Stimulated activated naive CD8-positive, alpha-beta T cell treated with anti-CD3 and anti-CD28 coated beads, Interleukin-15, Interleukin-2, amounts not matched to agents 100 ng/mL and 50 ng/mL, for 24 hours (primary cell): ENCODE results near the gene NEUROD2.

ENCODE experiments used
- H3K27ac Mint-ChIP-seq: one replicate; pipeline ENCODE4 v1.8.0; 2021; ENCODE audit warnings: mild to moderate bottlenecking, mixed read lengths
- H3K27me3 Mint-ChIP-seq: one replicate; pipeline ENCODE4 v1.8.0; 2021; ENCODE audit warnings: mixed read lengths
- H3K36me3 Mint-ChIP-seq: one replicate; pipeline ENCODE4 v1.8.0; 2021; ENCODE audit warnings: low read depth, mixed read lengths
- H3K4me1 Mint-ChIP-seq: one replicate; pipeline ENCODE4 v1.8.0; 2021; ENCODE audit warnings: low read depth, mixed read lengths
- H3K4me3 Mint-ChIP-seq: one replicate; pipeline ENCODE4 v1.8.0; 2021; ENCODE audit warnings: mild to moderate bottlenecking, mixed read lengths
- H3K9me3 Mint-ChIP-seq: one replicate; pipeline ENCODE4 v1.8.0; 2021; ENCODE audit warnings: mixed read lengths

NEUROD2 gene

DNA sequence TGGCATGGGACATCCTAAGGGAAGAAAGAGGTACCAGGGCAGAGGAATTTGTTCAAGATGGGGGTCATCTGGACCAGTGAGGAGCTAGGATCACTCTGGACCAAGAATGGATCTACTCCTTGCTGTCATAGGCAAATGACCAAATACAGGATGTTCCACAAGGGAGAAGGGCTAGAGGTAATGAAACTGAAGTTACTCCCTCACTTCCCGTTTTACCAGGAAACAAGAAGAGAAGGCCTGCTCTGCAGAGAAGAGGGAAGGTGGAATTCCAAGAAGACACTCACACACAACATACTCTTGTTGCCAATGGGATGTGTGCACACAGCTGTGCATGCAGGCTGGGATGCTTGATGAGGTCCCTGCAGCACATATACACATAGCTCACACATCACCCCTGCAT lies 38.6 kb downstream of the NEUROD2 start:
- peaks cover 4% of the 10 kb centered on the region for H3K27me3 Mint-ChIP-seq
- no peak overlapping the region for H3K27ac Mint-ChIP-seq
- H3K9me3 Mint-ChIP-seq, result peaks cover 4% of the 10 kb centered on the region
- peaks cover 61% of the 10 kb centered on the region for H3K36me3 Mint-ChIP-seq
- H3K4me1 Mint-ChIP-seq, result peaks cover 3% of the 10 kb centered on the region
- H3K4me3 Mint-ChIP-seq, result no peak overlapping the region

DNA sequence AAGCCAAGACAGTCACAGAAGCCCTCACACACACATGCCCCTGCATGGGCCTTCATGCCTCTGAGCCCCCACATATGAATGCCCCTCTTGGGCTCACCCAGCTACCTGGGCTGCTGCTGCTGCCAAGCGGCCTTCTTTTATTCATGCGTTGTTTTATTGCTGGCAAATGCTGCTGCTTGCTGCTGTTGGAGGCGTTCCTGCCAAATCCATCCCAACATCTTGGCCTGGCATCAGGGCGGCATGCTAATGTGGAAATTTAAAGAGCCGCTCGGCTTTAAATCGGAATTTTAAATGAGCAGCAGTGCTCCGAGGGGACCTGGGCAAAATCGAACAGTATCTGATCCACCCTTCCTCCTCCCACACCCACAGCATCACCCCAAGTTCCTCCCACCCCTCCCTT lies 39.0 kb downstream of the NEUROD2 start:
- peaks cover 61% of the 10 kb centered on the region for H3K36me3 Mint-ChIP-seq
- no peak overlapping the region for H3K4me3 Mint-ChIP-seq
- no peaks in the 10 kb centered on the region for H3K4me1 Mint-ChIP-seq
- H3K9me3 Mint-ChIP-seq, result peaks cover 4% of the 10 kb centered on the region
- H3K27me3 Mint-ChIP-seq, result no peaks in the 10 kb centered on the region
- no peak overlapping the region for H3K27ac Mint-ChIP-seq

DNA sequence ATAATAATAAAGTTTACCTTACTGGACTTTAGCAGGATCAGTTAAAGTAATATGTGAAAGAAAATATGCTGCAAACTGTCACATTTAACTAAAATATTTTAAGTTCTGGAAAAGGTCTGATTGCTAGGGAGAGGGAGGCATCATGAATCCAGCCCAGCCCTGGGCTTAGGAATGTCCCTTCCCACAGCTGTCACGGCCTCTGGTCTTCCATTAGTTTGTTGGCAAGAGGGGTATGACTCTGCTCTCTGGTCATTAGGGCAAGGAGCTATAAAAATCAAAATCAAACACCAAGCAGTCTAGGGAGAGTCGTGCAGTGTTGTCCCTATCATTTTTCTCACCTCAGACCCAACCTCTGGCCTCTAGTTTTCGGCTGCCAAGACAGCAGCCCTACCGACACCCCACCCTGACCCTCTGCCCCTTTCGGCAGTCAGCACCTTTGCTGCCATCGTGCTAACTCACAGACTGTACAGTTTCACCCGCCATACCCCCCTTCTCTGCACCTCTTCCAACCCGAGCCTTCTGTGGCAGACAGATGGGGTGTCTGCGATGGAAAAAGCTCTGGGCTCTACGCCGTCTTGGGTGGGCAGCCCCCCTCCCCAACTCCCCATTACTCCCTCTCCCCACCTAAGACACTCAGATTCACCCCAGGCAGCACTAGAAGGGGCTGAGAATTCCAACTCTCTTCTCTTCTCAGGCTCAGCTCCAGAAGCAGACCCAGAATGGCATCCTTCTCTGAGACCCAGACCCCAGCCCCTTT lies 41.4 kb downstream of the NEUROD2 start:
- H3K27me3 Mint-ChIP-seq, result no peaks in the 10 kb centered on the region
- H3K9me3 Mint-ChIP-seq, result peaks cover 3% of the 10 kb centered on the region
- H3K27ac Mint-ChIP-seq, result no peak overlapping the region
- peaks cover 49% of the 10 kb centered on the region for H3K36me3 Mint-ChIP-seq
- H3K4me1 Mint-ChIP-seq, result no peaks in the 10 kb centered on the region
- no peak overlapping the region for H3K4me3 Mint-ChIP-seq

DNA sequence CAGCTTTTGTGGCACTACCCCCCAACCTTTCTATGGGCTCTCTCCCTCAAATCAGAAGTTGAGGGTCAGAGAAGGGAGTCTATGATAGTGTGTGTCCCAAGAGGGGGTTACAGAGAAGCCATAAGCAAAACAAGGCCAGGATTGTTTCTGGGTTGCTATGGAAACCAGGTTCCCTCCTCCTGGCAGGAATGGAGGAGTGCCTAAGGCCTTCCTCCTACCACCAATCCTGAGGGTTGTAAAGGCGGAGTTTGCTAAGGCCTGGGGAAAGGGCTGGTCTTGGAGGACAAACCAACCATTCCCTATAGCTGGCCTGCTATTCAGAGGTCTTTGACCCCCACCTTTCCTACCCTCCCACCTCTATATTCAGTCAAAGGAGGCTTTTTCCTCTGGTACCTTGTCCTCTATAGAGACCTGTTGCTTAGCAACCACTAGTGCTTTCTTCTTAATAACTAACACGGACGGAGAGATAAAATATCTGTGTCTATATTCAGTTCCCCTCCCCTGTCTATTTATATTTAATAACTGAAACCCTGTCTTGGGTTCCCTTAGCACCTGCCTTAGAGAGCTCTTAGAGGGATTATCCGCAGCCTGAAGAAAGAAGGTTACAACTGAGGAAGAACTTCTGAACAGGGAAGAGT lies 43.4 kb downstream of the NEUROD2 start:
- Mint-ChIP-seq H3K4me3 (no peak overlapping the region), H3K36me3 (peaks cover 40% of the 10 kb centered on the region), H3K9me3 (no peaks in the 10 kb centered on the region), H3K4me1 (no peaks in the 10 kb centered on the region), H3K27ac (no peak overlapping the region), H3K27me3 (no peaks in the 10 kb centered on the region)

DNA sequence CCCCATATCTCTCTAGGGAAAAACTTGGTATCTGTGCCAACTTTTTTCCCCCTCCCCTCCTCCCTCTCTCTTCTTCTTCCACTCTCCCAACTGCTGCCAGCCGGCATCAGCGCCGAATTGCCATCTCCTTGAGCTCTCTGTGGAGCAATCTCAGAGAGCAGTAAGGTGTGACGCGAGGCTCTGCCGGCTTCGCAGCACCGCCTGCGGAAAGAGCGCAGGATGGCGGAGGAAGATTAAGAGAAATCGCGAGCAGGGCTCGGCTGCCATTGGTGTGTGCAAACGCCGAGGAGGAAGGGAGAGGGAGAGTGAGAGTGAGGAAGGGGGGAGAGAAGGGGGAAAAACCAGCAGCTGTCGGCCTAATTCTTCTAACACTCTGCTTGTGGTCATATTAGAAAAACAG lies 44.2 kb downstream of the NEUROD2 start:
- H3K27ac Mint-ChIP-seq, result no peak overlapping the region
- no peaks in the 10 kb centered on the region for H3K27me3 Mint-ChIP-seq
- no peak overlapping the region for H3K4me3 Mint-ChIP-seq
- no peaks in the 10 kb centered on the region for H3K9me3 Mint-ChIP-seq
- no peaks in the 10 kb centered on the region for H3K4me1 Mint-ChIP-seq
- H3K36me3 Mint-ChIP-seq, result peaks cover 33% of the 10 kb centered on the region

DNA sequence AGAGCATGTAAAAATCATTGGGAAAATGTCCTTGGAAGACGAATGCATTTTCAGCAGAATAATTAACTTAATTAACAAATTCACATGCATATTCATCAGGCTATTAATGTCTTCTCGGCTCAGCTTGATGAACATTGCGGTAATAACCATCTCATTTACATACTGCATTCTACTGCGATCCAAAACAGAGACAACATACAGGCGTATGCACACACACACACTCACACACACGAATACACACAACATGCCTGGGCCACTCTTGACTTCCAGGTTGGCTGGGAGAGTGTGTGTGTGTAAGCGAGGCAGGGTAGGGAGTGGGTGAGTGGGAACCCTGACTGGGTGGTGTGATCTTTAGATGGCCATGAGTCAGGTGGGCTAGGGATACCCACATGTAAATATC lies 44.7 kb downstream of the NEUROD2 start:
- Mint-ChIP-seq H3K27ac (no peak overlapping the region), H3K4me1 (no peaks in the 10 kb centered on the region), H3K27me3 (no peaks in the 10 kb centered on the region), H3K4me3 (no peak overlapping the region), H3K9me3 (no peaks in the 10 kb centered on the region), H3K36me3 (peaks cover 28% of the 10 kb centered on the region)

DNA sequence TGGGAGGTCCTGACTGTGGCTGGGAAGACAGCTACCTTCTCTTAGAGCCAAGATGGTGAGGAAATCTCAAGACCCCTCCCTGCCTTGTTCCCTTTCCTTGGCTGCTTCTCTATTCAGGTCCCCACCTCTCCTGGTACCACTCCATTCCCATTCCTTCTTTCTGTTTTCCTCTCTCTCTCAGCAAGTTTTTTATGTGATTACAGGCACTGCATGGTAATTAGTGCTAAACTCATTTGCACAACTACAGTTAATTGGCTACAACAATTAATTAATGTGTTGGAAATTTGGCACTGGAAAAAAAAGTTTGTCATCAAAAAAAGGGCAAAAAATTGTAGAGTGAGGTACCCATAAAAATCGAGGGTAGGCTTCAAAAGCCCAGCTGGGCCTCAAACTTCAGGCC lies 45.3 kb downstream of the NEUROD2 start:
- Mint-ChIP-seq H3K36me3 (peaks cover 32% of the 10 kb centered on the region), H3K27me3 (no peaks in the 10 kb centered on the region), H3K9me3 (no peaks in the 10 kb centered on the region), H3K4me1 (no peaks in the 10 kb centered on the region), H3K27ac (no peak overlapping the region), H3K4me3 (no peak overlapping the region)

DNA sequence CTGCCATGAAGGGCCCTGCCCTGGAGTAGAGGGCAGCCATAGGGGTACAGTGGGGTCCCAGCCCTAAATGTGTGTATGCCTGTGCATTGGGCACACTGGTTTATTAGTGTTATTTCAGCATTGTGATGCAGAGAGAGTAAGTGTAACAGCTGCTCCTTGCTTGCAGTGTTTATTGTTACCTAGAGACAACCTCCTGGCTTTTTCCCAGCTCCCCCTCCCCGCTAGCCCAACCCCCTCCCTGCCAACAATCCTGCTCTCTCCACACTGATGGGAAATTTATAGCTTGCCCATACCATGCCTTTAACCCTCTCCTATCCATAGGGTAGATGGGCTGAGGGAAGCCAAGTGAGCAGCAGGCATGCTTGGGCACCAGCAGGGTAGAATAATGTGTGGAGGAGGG lies 51.3 kb downstream of the NEUROD2 start:
- Mint-ChIP-seq H3K4me3 (no peak overlapping the region), H3K4me1 (no peaks in the 10 kb centered on the region), H3K36me3 (peaks cover 26% of the 10 kb centered on the region), H3K27me3 (no peaks in the 10 kb centered on the region), H3K9me3 (no peaks in the 10 kb centered on the region), H3K27ac (no peak overlapping the region)

DNA sequence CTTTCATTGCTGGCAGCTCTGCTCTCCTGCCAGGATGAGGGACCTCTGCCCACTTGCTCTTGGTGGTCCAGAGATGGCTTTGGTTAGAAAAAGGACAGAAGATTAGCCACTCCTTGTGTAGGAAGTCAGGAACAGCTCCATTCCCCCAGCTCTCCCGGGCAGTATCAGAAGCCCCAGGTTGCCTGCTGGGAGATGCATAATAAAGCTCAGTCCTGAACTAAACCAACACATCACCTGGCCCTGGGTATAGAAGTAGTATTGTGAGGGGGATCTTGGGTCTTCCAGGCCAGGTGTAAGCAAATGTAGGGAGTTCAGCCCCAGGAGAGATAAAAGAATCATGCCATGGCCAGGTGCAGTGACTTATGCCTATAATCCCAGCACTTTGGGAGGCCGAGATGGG lies 52.4 kb downstream of the NEUROD2 start:
- H3K9me3 Mint-ChIP-seq, result no peaks in the 10 kb centered on the region
- peaks cover under 1% of the 10 kb centered on the region for H3K4me1 Mint-ChIP-seq
- H3K27ac Mint-ChIP-seq, result no peak overlapping the region
- H3K36me3 Mint-ChIP-seq, result peaks cover 30% of the 10 kb centered on the region
- H3K4me3 Mint-ChIP-seq, result no peak overlapping the region
- H3K27me3 Mint-ChIP-seq, result no peaks in the 10 kb centered on the region
